MCF 10A (cell line): Measurements from ENCODE around the gene NHSL2. TPM values are rescaled to one million over a fixed set of nuclear protein-coding genes. Genes with fewer than 3 reads are reported as not detected.

Experiments used
- BruUV-seq: library from RNA; stranded (reverse); fragments of 400-500 nt; replicated peaks from 2 replicates; lab custom pipeline; 2021; lab: Mats Ljungman, UMichigan
- CTCF ChIA-PET: fragments of 300-600 bp; sonication (Branson Sonifier 250); formaldehyde crosslinking; extraction: SDS; loops from one replicate; lab custom pipeline; 2021; ENCODE audit warnings: antibody characterized with exemption, inconsistent platforms; lab: Yijun Ruan, JAX
- POLR2A ChIA-PET: fragments of 300-600, 350-650 bp; sonication (Branson Sonifier 250); formaldehyde crosslinking; extraction: SDS; loops from one replicate; lab custom pipeline; 2020; ENCODE audit warnings: antibody characterized with exemption, inconsistent platforms; lab: Yijun Ruan, JAX
- DNase-seq: peaks from one replicate; pipeline ENCODE4 v3.0.0-alpha.2; 2018; ENCODE audit not compliant: unreplicated experiment
- H3K27ac Mint-ChIP-seq: one replicate; pipeline ENCODE4 v1.8.0; 2022; ENCODE audit warnings: mild to moderate bottlenecking, low read depth, mixed read lengths; ENCODE audit not compliant: unreplicated experiment
- H3K27me3 Mint-ChIP-seq: one replicate; pipeline ENCODE4 v1.8.0; 2022; ENCODE audit warnings: mixed read lengths; ENCODE audit not compliant: insufficient read depth, unreplicated experiment
- H3K36me3 Mint-ChIP-seq: one replicate; pipeline ENCODE4 v1.8.0; 2022; ENCODE audit warnings: mild to moderate bottlenecking, moderate library complexity, mixed read lengths; ENCODE audit not compliant: insufficient read depth, unreplicated experiment
- H3K4me1 Mint-ChIP-seq: one replicate; pipeline ENCODE4 v1.8.0; 2022; ENCODE audit warnings: mixed read lengths; ENCODE audit not compliant: insufficient read depth, unreplicated experiment
- H3K4me3 Mint-ChIP-seq: one replicate; pipeline ENCODE4 v1.8.0; 2022; ENCODE audit warnings: mild to moderate bottlenecking, moderate library complexity, mixed read lengths; ENCODE audit not compliant: unreplicated experiment
- H3K9me3 Mint-ChIP-seq: one replicate; pipeline ENCODE4 v1.8.0; 2022; ENCODE audit warnings: mixed read lengths; ENCODE audit not compliant: unreplicated experiment
- CTCF ChIP-seq: fragments of 200-600 bp; IDR thresholded peaks from one replicate; pipeline ENCODE4 v1.8.0; 2022; ENCODE audit warnings: antibody characterized with exemption, mild to moderate bottlenecking; ENCODE audit not compliant: unreplicated experiment
- intact Hi-C: fragments of 100-400 bp; cut with micrococcal nuclease; formaldehyde crosslinking; loops from 2 replicates; pipeline ENCODE4 v1.14.1; 2022
- total RNA-seq: library from RNA; stranded (reverse); gene quantifications from 2 replicates; pipeline ENCODE4 v1.2.3, GENCODE V29; 2022

The NHSL2 gene
- total RNA-seq, 1 experiment from 2014 or later, result not detected

DNA sequence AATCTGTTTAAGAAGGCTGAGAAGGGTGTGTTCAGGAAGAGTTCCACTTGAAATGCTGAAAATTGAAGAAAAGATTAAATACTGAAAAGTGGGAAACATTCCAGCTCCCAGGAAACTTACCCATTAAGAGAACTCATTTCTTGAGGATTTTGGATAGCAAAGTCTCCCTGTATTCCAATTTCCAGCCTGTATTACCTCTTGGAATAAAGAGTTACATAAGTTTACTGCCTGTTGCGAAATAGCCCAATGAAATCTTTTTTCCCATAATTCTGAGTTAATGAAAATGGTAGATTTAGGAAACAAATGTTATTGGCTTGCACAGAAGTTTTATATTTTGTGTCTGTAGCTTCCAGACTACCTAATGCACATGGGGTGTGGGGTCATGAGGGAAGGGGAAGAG, 12.0 kb downstream of the NHSL2 start:
- Mint-ChIP-seq H3K27ac (no peak overlapping the region), H3K9me3 (no peaks in the 10 kb centered on the region), H3K4me1 (peaks cover 6% of the 10 kb centered on the region), H3K27me3 (peaks cover 78% of the 10 kb centered on the region), H3K4me3 (no peak overlapping the region), H3K36me3 (no peaks in the 10 kb centered on the region)
- ChIA-PET CTCF (no interaction called here), POLR2A (no interaction called here)
- DNase-seq, result peak; percentile 16
- no TSS peak for BruUV-seq
- TF ChIP-seq CTCF, result no peak
- intact Hi-C loops, result no loop called here

DNA sequence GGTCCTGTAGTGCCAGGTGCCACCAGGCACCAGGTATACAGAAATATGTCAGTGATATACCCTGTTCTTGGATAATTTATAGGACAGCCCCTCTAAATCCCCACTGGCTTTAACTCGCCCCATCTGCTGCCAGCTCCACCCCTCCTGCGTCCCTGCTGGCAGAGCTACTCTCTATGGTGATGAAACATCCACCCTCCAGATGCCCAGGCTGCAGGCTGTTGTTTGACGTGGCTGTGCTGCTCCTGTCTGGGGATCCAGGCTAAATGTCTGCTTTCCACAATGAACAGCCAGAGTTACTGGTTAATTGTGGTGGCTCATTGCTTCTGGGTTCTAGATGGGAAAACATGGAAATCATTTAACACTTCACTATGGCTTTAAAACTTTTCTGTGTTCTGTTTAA, 12.9 kb downstream of the NHSL2 start:
- no peaks in the 10 kb centered on the region for H3K9me3 Mint-ChIP-seq
- DNase-seq, result peak; percentile 48
- no peak for TF ChIP-seq CTCF
- intact Hi-C loops, result no loop called here
- H3K27me3 Mint-ChIP-seq, result peaks cover 78% of the 10 kb centered on the region
- POLR2A ChIA-PET, result no interaction called here
- no TSS peak for BruUV-seq
- H3K4me1 Mint-ChIP-seq, result peaks cover 6% of the 10 kb centered on the region
- no peak overlapping the region for H3K27ac Mint-ChIP-seq
- H3K36me3 Mint-ChIP-seq, result no peaks in the 10 kb centered on the region
- CTCF ChIA-PET, result no interaction called here
- no peak overlapping the region for H3K4me3 Mint-ChIP-seq

- Mint-ChIP-seq H3K27ac (no peak overlapping the region), H3K4me1 (peaks cover 6% of the 10 kb centered on the region), H3K27me3 (peaks cover 90% of the 10 kb centered on the region), H3K36me3 (no peaks in the 10 kb centered on the region), H3K4me3 (no peak overlapping the region), H3K9me3 (no peaks in the 10 kb centered on the region)
- ChIA-PET CTCF (no interaction called here), POLR2A (no interaction called here)
- intact Hi-C loops, result no loop called here
- TF ChIP-seq CTCF, result no peak
- DNase-seq, result no peak
- BruUV-seq, result no TSS peak
Measured at GRCh38 chrX:71927040-71927439, 16.4 kb downstream of the NHSL2 start.

GRCh38 chrX:71928856-71929255, 18.2 kb downstream of the NHSL2 start:
- DNase-seq, result no peak
- Mint-ChIP-seq H3K9me3 (no peaks in the 10 kb centered on the region), H3K36me3 (no peaks in the 10 kb centered on the region), H3K4me3 (no peak overlapping the region), H3K27me3 (peaks cover 90% of the 10 kb centered on the region), H3K4me1 (peaks cover under 1% of the 10 kb centered on the region), H3K27ac (no peak overlapping the region)
- intact Hi-C loops, result no loop called here
- CTCF ChIA-PET, result no interaction called here
- no peak for TF ChIP-seq CTCF
- BruUV-seq, result no TSS peak
- POLR2A ChIA-PET, result no interaction called here
